Activated T-cell treated with anti-CD3 and anti-CD28 coated beads, Interleukin-2, amount 50 U/mL, for 72 hours (primary cell): ENCODE data around the gene ADCY4. TPM values are rescaled to one million over a fixed set of nuclear protein-coding genes. Genes with fewer than 3 reads are reported as not detected.
"Not testable (repeated sequence)": the region's sequence is repeated elsewhere in the genome, so short reads cannot be mapped to it uniquely, and the experiment has no call there.

ENCODE experiments used
- ATAC-seq, 2 donors: fragments of 150-1000 bp; cut with Tn5 transposase; replicated peaks in 1 of 2; 2 replicates each; pipeline ENCODE4 v1.10.0; 2021; ENCODE audit warnings: moderate library complexity in 2 of 2, mild to moderate bottlenecking in 1 of 2
- DNase-seq, 2 donors: peaks; one replicate each; pipeline ENCODE4 v3.0.0; 2021 to 2022; ENCODE audit warnings: mixed read lengths in 1 of 2
- H3K27ac Mint-ChIP-seq: one replicate; pipeline ENCODE4 v1.8.0; 2022; ENCODE audit warnings: mild to moderate bottlenecking, moderate library complexity, mixed read lengths
- H3K27me3 Mint-ChIP-seq: one replicate; pipeline ENCODE4 v1.8.0; 2022; ENCODE audit warnings: low read depth, mixed read lengths
- H3K36me3 Mint-ChIP-seq, 2 donors: one replicate each; pipeline ENCODE4 v1.8.0; 2022; ENCODE audit warnings: mixed read lengths in 2 of 2, mild to moderate bottlenecking in 1 of 2; ENCODE audit not compliant: insufficient read depth in 2 of 2
- H3K4me1 Mint-ChIP-seq: one replicate; pipeline ENCODE4 v1.8.0; 2022; ENCODE audit warnings: low read depth, mixed read lengths
- H3K4me3 Mint-ChIP-seq, 2 donors: one replicate each; pipeline ENCODE4 v1.8.0; 2022; ENCODE audit warnings: mild to moderate bottlenecking in 2 of 2, mixed read lengths in 2 of 2, moderate library complexity in 2 of 2
- H3K9me3 Mint-ChIP-seq, 2 donors: one replicate each; pipeline ENCODE4 v1.8.0; 2022; ENCODE audit warnings: mixed read lengths in 2 of 2
- total RNA-seq, 2 donors: library from RNA; stranded (reverse); gene quantifications; one replicate each; pipeline ENCODE4 v1.2.3, GENCODE V29; 2022

The ADCY4 gene
- total RNA-seq, 2 donors from 2014 or later: 4.6 to 6.9 TPM

GRCh38 chr14:24362241-24362960 lies 27.5 kb upstream of the ADCY4 start:
- peaks cover 30% of the 10 kb centered on the region for H3K27me3 Mint-ChIP-seq
- ATAC-seq: no peak
- no peaks in the 10 kb centered on the region for H3K9me3 Mint-ChIP-seq
- no peak overlapping the region for H3K4me3 Mint-ChIP-seq
- no peak for DNase-seq
- H3K27ac Mint-ChIP-seq: no peak overlapping the region
- peaks cover 1 to 3% of the 10 kb centered on the region in 2 donors for H3K36me3 Mint-ChIP-seq
- H3K4me1 Mint-ChIP-seq: peaks cover 22% of the 10 kb centered on the region

- no peaks in the 10 kb centered on the region for H3K36me3 Mint-ChIP-seq
- no peak overlapping the region for H3K27ac Mint-ChIP-seq
- DNase-seq: no peak
- no peak overlapping the region for H3K4me3 Mint-ChIP-seq
- peaks cover 23% of the 10 kb centered on the region for H3K27me3 Mint-ChIP-seq
- peaks cover 14% of the 10 kb centered on the region for H3K4me1 Mint-ChIP-seq
- no peak for ATAC-seq
- no peaks in the 10 kb centered on the region for H3K9me3 Mint-ChIP-seq
Measured at GRCh38 chr14:24361326-24361725, 26.5 kb upstream of the ADCY4 start.

- Mint-ChIP-seq H3K4me3 (no peak overlapping the region), H3K36me3 (no peaks in the 10 kb centered on the region), H3K9me3 (no peaks in the 10 kb centered on the region), H3K27me3 (peaks cover 13% of the 10 kb centered on the region), H3K27ac (no peak overlapping the region), H3K4me1 (peaks cover 5% of the 10 kb centered on the region)
- DNase-seq: no peak
- no peak for ATAC-seq
Measured at GRCh38 chr14:24360281-24360680, 25.4 kb upstream of the ADCY4 start.

- Mint-ChIP-seq H3K4me1 (peaks cover 9% of the 10 kb centered on the region), H3K27ac (no peak overlapping the region), H3K27me3 (peaks cover 25% of the 10 kb centered on the region), H3K9me3 (no peaks in the 10 kb centered on the region), H3K4me3 (no peak overlapping the region), H3K36me3 (no peaks in the 10 kb centered on the region)
- no peak for DNase-seq
- ATAC-seq: no peak
Measured at GRCh38 chr14:24356208-24356607, 21.3 kb upstream of the ADCY4 start.

GRCh38 chr14:24355009-24355408 lies 20.1 kb upstream of the ADCY4 start:
- H3K9me3 Mint-ChIP-seq: no peaks in the 10 kb centered on the region
- peaks cover 9% of the 10 kb centered on the region for H3K4me1 Mint-ChIP-seq
- no peaks in the 10 kb centered on the region for H3K36me3 Mint-ChIP-seq
- no peak for ATAC-seq
- peaks cover 37% of the 10 kb centered on the region for H3K27me3 Mint-ChIP-seq
- no peak overlapping the region for H3K4me3 Mint-ChIP-seq
- DNase-seq: no peak
- no peak overlapping the region for H3K27ac Mint-ChIP-seq

GRCh38 chr14:24354482-24354825 lies 19.6 kb upstream of the ADCY4 start:
- not testable (repeated sequence) for DNase-seq, H3K4me3 Mint-ChIP-seq, H3K27ac Mint-ChIP-seq, ATAC-seq, H3K9me3 Mint-ChIP-seq, H3K4me1 Mint-ChIP-seq, H3K36me3 Mint-ChIP-seq
- peaks cover 42% of the 10 kb centered on the region for H3K27me3 Mint-ChIP-seq

GRCh38 chr14:24353559-24354481 lies 18.9 kb upstream of the ADCY4 start:
- peaks cover 9% of the 10 kb centered on the region for H3K4me1 Mint-ChIP-seq
- no peak overlapping the region for H3K4me3 Mint-ChIP-seq

GRCh38 chr14:24351517-24351916 lies 16.6 kb upstream of the ADCY4 start:
- H3K27ac Mint-ChIP-seq: no peak overlapping the region

More at GRCh38 chr14:24353559-24354481, 18.9 kb upstream of the ADCY4 start:
- ATAC-seq (peak in 1 of 2 donors; percentile 80), DNase-seq (no peak)
- no peaks in the 10 kb centered on the region for H3K36me3 Mint-ChIP-seq
- no peak overlapping the region for H3K27ac Mint-ChIP-seq
- H3K9me3 Mint-ChIP-seq: no peaks in the 10 kb centered on the region
- peaks cover 48% of the 10 kb centered on the region for H3K27me3 Mint-ChIP-seq

GRCh38 chr14:24349742-24350141 lies 14.9 kb upstream of the ADCY4 start:
- DNase-seq (no peak), ATAC-seq (no peak)
- no peak overlapping the region for H3K27ac Mint-ChIP-seq
- H3K4me3 Mint-ChIP-seq: no peak overlapping the region
- H3K36me3 Mint-ChIP-seq: no peaks in the 10 kb centered on the region
- H3K27me3 Mint-ChIP-seq: peaks cover 60% of the 10 kb centered on the region
- no peaks in the 10 kb centered on the region for H3K9me3 Mint-ChIP-seq
- peaks cover 9% of the 10 kb centered on the region for H3K4me1 Mint-ChIP-seq

More at GRCh38 chr14:24351517-24351916, 16.6 kb upstream of the ADCY4 start:
- DNase-seq (no peak), ATAC-seq (no peak)
- peaks cover 53% of the 10 kb centered on the region for H3K27me3 Mint-ChIP-seq
- H3K36me3 Mint-ChIP-seq: no peaks in the 10 kb centered on the region
- H3K9me3 Mint-ChIP-seq: no peaks in the 10 kb centered on the region
- H3K4me3 Mint-ChIP-seq: no peak overlapping the region
- peaks cover 9% of the 10 kb centered on the region for H3K4me1 Mint-ChIP-seq

GRCh38 chr14:24348186-24348585 lies 13.3 kb upstream of the ADCY4 start:
- H3K27me3 Mint-ChIP-seq: peaks cover 58% of the 10 kb centered on the region

GRCh38 chr14:24347134-24347533 lies 12.3 kb upstream of the ADCY4 start:
- no peak overlapping the region for H3K4me3 Mint-ChIP-seq
- no peaks in the 10 kb centered on the region for H3K9me3 Mint-ChIP-seq
- no peak for ATAC-seq
- peaks cover 55% of the 10 kb centered on the region for H3K27me3 Mint-ChIP-seq
- H3K4me1 Mint-ChIP-seq: no peaks in the 10 kb centered on the region
- H3K36me3 Mint-ChIP-seq: no peaks in the 10 kb centered on the region
- no peak overlapping the region for H3K27ac Mint-ChIP-seq
- no peak for DNase-seq

More at GRCh38 chr14:24348186-24348585, 13.3 kb upstream of the ADCY4 start:
- no peaks in the 10 kb centered on the region for H3K36me3 Mint-ChIP-seq
- no peak overlapping the region for H3K27ac Mint-ChIP-seq
- H3K9me3 Mint-ChIP-seq: no peaks in the 10 kb centered on the region
- no peaks in the 10 kb centered on the region for H3K4me1 Mint-ChIP-seq
- no peak overlapping the region for H3K4me3 Mint-ChIP-seq
- no peak for DNase-seq
- no peak for ATAC-seq

- no peak for ATAC-seq
- Mint-ChIP-seq H3K4me1 (peaks cover 6% of the 10 kb centered on the region), H3K27ac (no peak overlapping the region), H3K36me3 (no peaks in the 10 kb centered on the region), H3K9me3 (no peaks in the 10 kb centered on the region), H3K27me3 (peaks cover 31% of the 10 kb centered on the region), H3K4me3 (no peak overlapping the region)
- DNase-seq: no peak
Measured at GRCh38 chr14:24343795-24344660, 9.2 kb upstream of the ADCY4 start.

GRCh38 chr14:24342889-24343288 lies 8.0 kb upstream of the ADCY4 start:
- Mint-ChIP-seq H3K4me3 (no peak overlapping the region), H3K27ac (no peak overlapping the region), H3K36me3 (no peaks in the 10 kb centered on the region), H3K9me3 (no peaks in the 10 kb centered on the region), H3K27me3 (peaks cover 25% of the 10 kb centered on the region), H3K4me1 (peaks cover 15% of the 10 kb centered on the region)
- DNase-seq (no peak), ATAC-seq (no peak)
